Panc1 (cell line): ENCODE results near the gene CSNK1G1. TPM values are rescaled to one million over a fixed set of nuclear protein-coding genes. Genes with fewer than 3 reads are reported as not detected.

Experiments
- ATAC-seq: fragments of 200-7000 bp; cut with Tn5 transposase; 2 replicates; pipeline ENCODE4 v1.9.1; 2020; ENCODE audit warnings: mild to moderate bottlenecking, moderate library complexity
- BruUV-seq: library from RNA; stranded (reverse); fragments of 400-500 nt; replicated peaks from 2 replicates; lab custom pipeline; 2021; lab: Mats Ljungman, UMichigan
- CTCF ChIA-PET: fragments of 300-600 bp; sonication (Branson Sonifier 250); formaldehyde crosslinking; loops from one replicate; lab custom pipeline; 2022; ENCODE audit warnings: antibody characterized with exemption; lab: Charles Lee
- POLR2A ChIA-PET: fragments of 300-600 bp; sonication (Branson Sonifier 250); formaldehyde crosslinking; loops from one replicate; lab custom pipeline; 2022; ENCODE audit warnings: antibody characterized with exemption; lab: Charles Lee
- DNase-seq: peaks from one replicate; pipeline ENCODE4 v3.0.0-alpha.2; 2010; ENCODE audit warnings: low read depth, low spot score
- H3K27ac ChIP-seq: 2 replicates; pipeline ENCODE4 v1.5.1; 2011; ENCODE audit warnings: mild to moderate bottlenecking, low read length, inconsistent platforms
- H3K27me3 ChIP-seq: fragments of 200-500 bp; sonication (Bioruptor generic); 2 replicates; pipeline ENCODE4 v1.6.0; 2014; ENCODE audit warnings: low read length, inconsistent platforms; ENCODE audit not compliant: control insufficient read depth, insufficient read depth
- H3K36me3 ChIP-seq: fragments of 200-500 bp; sonication (Bioruptor generic); 2 replicates; pipeline ENCODE4 v1.5.1; 2014; ENCODE audit warnings: inconsistent platforms, mild to moderate bottlenecking, low read length, moderate library complexity; ENCODE audit not compliant: control insufficient read depth, insufficient read depth
- H3K4me1 ChIP-seq: 2 replicates; pipeline ENCODE4 v1.5.1; 2011; ENCODE audit warnings: inconsistent platforms, mild to moderate bottlenecking, low read length, moderate library complexity; ENCODE audit not compliant: control insufficient read depth, insufficient read depth
- H3K4me3 ChIP-seq, 2 experiments: 2 replicates each; pipeline ENCODE4 v1.5.1; 2011 to 2012; ENCODE audit warnings: low read depth in 2 of 2, low read length in 2 of 2, mild to moderate bottlenecking in 2 of 2, inconsistent platforms in 1 of 2, moderate library complexity in 1 of 2
- H3K9me3 ChIP-seq: fragments of 200-500 bp; sonication (Bioruptor generic); 2 replicates; pipeline ENCODE4 v1.5.1; 2014; ENCODE audit warnings: low read depth, mild to moderate bottlenecking, inconsistent platforms, low read length, moderate library complexity; ENCODE audit not compliant: control insufficient read depth, insufficient read depth
- POLR2AphosphoS5 ChIP-seq: IDR thresholded peaks from 2 replicates; pipeline ENCODE4 v1.6.1; 2012; ENCODE audit warnings: mild to moderate bottlenecking, low read depth, low read length, moderate library complexity
- SIN3A ChIP-seq: IDR thresholded peaks from 2 replicates; pipeline ENCODE4 v1.6.1; 2012; ENCODE audit warnings: low read depth, mild to moderate bottlenecking, low read length, moderate library complexity, borderline replicate concordance; ENCODE audit not compliant: insufficient read depth
- TCF7L2 ChIP-seq: IDR thresholded peaks from 2 replicates; pipeline ENCODE4 v1.6.1; 2011; ENCODE audit warnings: mild to moderate bottlenecking, low read depth, low read length, inconsistent platforms
- in situ Hi-C: cut with HindIII; loops from 2 replicates; pipeline ENCODE4 v1.10.0; 2016; ENCODE audit warnings: low sequenced_read_pairs, low pct_unique_long_range_greater_than_20kb
- intact Hi-C: fragments of 100-400 bp; cut with micrococcal nuclease; formaldehyde crosslinking; loops from one replicate; pipeline ENCODE4 v1.10.0; 2022; ENCODE audit not compliant: unreplicated experiment
- total RNA-seq: library from RNA; stranded (reverse); gene quantifications from one replicate; pipeline ENCODE4 v1.2.1, GENCODE V29; 2021; ENCODE audit not compliant: unreplicated experiment
- TF ChIP-seq, protein P1 (sequence below), 2 experiments: IDR thresholded peaks; 2 replicates each; pipeline ENCODE4 v1.6.1; 2011 to 2012; ENCODE audit warnings: low read depth in 2 of 2, control low read depth in 1 of 2, low read length in 1 of 2, mild to moderate bottlenecking in 1 of 2, moderate library complexity in 1 of 2; ENCODE audit not compliant: insufficient read depth in 1 of 2
- TF ChIP-seq, protein P2 (sequence below): fragments of 450-650 bp; IDR thresholded peaks from 2 replicates; pipeline ENCODE4 v1.5.1; 2017; ENCODE audit warnings: mild to moderate bottlenecking

Gene CSNK1G1
- total RNA-seq, 1 experiment from 2014 or later: 22.8 TPM

DNA sequence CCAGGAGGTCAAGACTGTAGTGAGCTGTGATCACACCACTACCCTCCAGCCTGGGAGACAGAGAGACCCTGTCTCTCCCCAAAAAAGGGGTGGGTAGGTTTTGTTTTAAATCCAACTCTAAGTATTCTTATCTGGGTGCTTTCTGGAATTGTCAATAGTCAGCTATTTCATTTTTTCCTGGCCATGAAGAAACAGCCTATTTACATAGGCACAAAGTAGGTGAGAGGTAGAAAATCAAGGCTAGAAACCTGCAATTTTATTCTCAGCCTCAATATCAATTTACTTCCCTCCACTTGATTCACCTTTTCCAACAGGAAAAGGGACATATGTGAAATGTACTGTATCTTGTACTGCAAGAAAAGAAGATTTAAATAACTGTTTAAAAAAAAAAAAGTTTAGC is 45.9 kb downstream of the CSNK1G1 start:
- Histone ChIP-seq H3K36me3 (no peaks in the 10 kb centered on the region), H3K4me1 (no peaks in the 10 kb centered on the region), H3K27ac (no peak overlapping the region), H3K4me3 (no peak overlapping the region), H3K27me3 (no peaks in the 10 kb centered on the region), H3K9me3 (no peaks in the 10 kb centered on the region)
- POLR2A ChIA-PET: interaction anchor here (0.7 kb wide), 1 partner anchor 34 kb away, joined by 3 read pairs; no protein-coding TSS in a partner anchor
- no peak for DNase-seq
- CTCF ChIA-PET: no interaction called here
- no peak for TF ChIP-seq TCF7L2
- TF ChIP-seq, protein P1, sequence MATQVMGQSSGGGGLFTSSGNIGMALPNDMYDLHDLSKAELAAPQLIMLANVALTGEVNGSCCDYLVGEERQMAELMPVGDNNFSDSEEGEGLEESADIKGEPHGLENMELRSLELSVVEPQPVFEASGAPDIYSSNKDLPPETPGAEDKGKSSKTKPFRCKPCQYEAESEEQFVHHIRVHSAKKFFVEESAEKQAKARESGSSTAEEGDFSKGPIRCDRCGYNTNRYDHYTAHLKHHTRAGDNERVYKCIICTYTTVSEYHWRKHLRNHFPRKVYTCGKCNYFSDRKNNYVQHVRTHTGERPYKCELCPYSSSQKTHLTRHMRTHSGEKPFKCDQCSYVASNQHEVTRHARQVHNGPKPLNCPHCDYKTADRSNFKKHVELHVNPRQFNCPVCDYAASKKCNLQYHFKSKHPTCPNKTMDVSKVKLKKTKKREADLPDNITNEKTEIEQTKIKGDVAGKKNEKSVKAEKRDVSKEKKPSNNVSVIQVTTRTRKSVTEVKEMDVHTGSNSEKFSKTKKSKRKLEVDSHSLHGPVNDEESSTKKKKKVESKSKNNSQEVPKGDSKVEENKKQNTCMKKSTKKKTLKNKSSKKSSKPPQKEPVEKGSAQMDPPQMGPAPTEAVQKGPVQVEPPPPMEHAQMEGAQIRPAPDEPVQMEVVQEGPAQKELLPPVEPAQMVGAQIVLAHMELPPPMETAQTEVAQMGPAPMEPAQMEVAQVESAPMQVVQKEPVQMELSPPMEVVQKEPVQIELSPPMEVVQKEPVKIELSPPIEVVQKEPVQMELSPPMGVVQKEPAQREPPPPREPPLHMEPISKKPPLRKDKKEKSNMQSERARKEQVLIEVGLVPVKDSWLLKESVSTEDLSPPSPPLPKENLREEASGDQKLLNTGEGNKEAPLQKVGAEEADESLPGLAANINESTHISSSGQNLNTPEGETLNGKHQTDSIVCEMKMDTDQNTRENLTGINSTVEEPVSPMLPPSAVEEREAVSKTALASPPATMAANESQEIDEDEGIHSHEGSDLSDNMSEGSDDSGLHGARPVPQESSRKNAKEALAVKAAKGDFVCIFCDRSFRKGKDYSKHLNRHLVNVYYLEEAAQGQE (IDR thresholded peaks at IDR 0.05; ENCODE audit: insufficient read depth in 1 of 2, low read depth in 2 of 2, low read length in 1 of 2): no peak
- TF ChIP-seq SIN3A: no peak
- TF ChIP-seq POLR2AphosphoS5: no peak
- TF ChIP-seq, protein P2, sequence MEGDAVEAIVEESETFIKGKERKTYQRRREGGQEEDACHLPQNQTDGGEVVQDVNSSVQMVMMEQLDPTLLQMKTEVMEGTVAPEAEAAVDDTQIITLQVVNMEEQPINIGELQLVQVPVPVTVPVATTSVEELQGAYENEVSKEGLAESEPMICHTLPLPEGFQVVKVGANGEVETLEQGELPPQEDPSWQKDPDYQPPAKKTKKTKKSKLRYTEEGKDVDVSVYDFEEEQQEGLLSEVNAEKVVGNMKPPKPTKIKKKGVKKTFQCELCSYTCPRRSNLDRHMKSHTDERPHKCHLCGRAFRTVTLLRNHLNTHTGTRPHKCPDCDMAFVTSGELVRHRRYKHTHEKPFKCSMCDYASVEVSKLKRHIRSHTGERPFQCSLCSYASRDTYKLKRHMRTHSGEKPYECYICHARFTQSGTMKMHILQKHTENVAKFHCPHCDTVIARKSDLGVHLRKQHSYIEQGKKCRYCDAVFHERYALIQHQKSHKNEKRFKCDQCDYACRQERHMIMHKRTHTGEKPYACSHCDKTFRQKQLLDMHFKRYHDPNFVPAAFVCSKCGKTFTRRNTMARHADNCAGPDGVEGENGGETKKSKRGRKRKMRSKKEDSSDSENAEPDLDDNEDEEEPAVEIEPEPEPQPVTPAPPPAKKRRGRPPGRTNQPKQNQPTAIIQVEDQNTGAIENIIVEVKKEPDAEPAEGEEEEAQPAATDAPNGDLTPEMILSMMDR: no peak
- intact Hi-C loops: no loop called here
- in situ Hi-C loops: no loop called here
- no peak for ATAC-seq
- BruUV-seq: no TSS peak

DNA sequence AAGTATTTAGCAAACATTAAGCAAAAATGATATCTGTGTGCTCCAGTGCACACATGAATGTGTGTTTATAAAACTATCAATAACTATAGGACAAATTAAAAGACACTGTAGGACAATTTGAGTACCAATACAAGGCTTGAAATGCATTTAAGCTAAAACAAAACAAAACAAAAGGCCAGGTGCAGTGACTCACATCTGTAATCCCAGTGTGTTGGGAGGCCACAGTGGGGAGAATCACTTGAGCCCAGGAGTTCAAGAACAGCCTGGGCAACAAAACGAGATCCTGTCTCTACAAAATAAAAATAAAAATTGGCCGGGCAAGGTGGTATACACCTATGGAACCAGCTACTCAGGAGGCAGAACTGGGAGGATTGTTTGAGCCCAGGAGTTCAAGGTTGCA is 50.7 kb downstream of the CSNK1G1 start:
- intact Hi-C loops: no loop called here
- Histone ChIP-seq H3K27ac (no peak overlapping the region), H3K27me3 (no peaks in the 10 kb centered on the region), H3K4me3 (no peak overlapping the region), H3K36me3 (no peaks in the 10 kb centered on the region), H3K4me1 (no peaks in the 10 kb centered on the region), H3K9me3 (no peaks in the 10 kb centered on the region)
- in situ Hi-C loops: no loop called here
- ATAC-seq (no peak), DNase-seq (no peak)
- CTCF ChIA-PET: no interaction called here
- no TSS peak for BruUV-seq
- TF ChIP-seq, protein P2: no peak
- TF ChIP-seq TCF7L2: no peak
- TF ChIP-seq POLR2AphosphoS5: no peak
- TF ChIP-seq SIN3A: no peak
- TF ChIP-seq, protein P1 (IDR thresholded peaks at IDR 0.05; ENCODE audit: insufficient read depth in 1 of 2, low read depth in 2 of 2, low read length in 1 of 2): no peak
- POLR2A ChIA-PET: interaction anchor here (0.7 kb wide), 1 partner anchor 14 kb away, joined by 5 read pairs; no protein-coding TSS in a partner anchor
